Caco-2 (cell line): Measurements from ENCODE around the gene ORAI2. TPM values are rescaled to one million over a fixed set of nuclear protein-coding genes. Genes with fewer than 3 reads are reported as not detected.

Source experiments
- BruUV-seq: library from RNA; stranded (reverse); fragments of 400-500 nt; replicated peaks from 2 replicates; lab custom pipeline; 2021; lab: Mats Ljungman, UMichigan
- CTCF ChIA-PET: fragments of 300-600 bp; sonication (Branson Sonifier 250); formaldehyde crosslinking; loops from one replicate; lab custom pipeline; 2022; ENCODE audit warnings: antibody characterized with exemption; lab: Charles Lee
- POLR2A ChIA-PET: fragments of 300-600 bp; sonication (Branson Sonifier 250); formaldehyde crosslinking; loops from one replicate; lab custom pipeline; 2022; ENCODE audit warnings: antibody characterized with exemption; lab: Charles Lee
- DNase-seq, 2 experiments: peaks; one replicate each; pipeline versions ENCODE4 v3.0.0 to v3.0.0-alpha.2; 2020 to 2022
- H3K27me3 ChIP-seq: replicated peaks from 2 replicates; pipeline ENCODE4 v1.6.0; 2011; ENCODE audit warnings: low read length; ENCODE audit not compliant: control insufficient read depth, insufficient read depth
- H3K36me3 ChIP-seq: 2 replicates; pipeline ENCODE4 v1.5.1; 2011; ENCODE audit warnings: low read length; ENCODE audit not compliant: control insufficient read depth, insufficient read depth
- H3K4me1 ChIP-seq: fragments of 250-450 bp; sonication (Bioruptor Pico); 2 replicates; pipeline ENCODE4 v1.5.1; 2020; ENCODE audit warnings: mild to moderate bottlenecking
- H3K4me3 ChIP-seq: 2 replicates; pipeline ENCODE4 v1.5.1; 2011; ENCODE audit warnings: low read depth, mild to moderate bottlenecking, control low read depth, low read length
- H3K9me3 ChIP-seq: fragments of 250-450 bp; sonication (Bioruptor Pico); 2 replicates; pipeline ENCODE4 v1.5.1; 2020; ENCODE audit warnings: mild to moderate bottlenecking, moderate library complexity
- H3K27ac Mint-ChIP-seq: one replicate; pipeline ENCODE4 v1.8.0; 2022; ENCODE audit warnings: mixed read lengths; ENCODE audit not compliant: unreplicated experiment
- H3K27me3 Mint-ChIP-seq: one replicate; pipeline ENCODE4 v1.8.0; 2022; ENCODE audit warnings: mixed read lengths; ENCODE audit not compliant: insufficient read depth, unreplicated experiment
- H3K36me3 Mint-ChIP-seq: one replicate; pipeline ENCODE4 v1.8.0; 2022; ENCODE audit warnings: mild to moderate bottlenecking, mixed read lengths; ENCODE audit not compliant: insufficient read depth, unreplicated experiment
- H3K4me1 Mint-ChIP-seq: one replicate; pipeline ENCODE4 v1.8.0; 2022; ENCODE audit warnings: low read depth, mixed read lengths; ENCODE audit not compliant: unreplicated experiment
- H3K4me3 Mint-ChIP-seq: one replicate; pipeline ENCODE4 v1.8.0; 2022; ENCODE audit warnings: mild to moderate bottlenecking, moderate library complexity, mixed read lengths; ENCODE audit not compliant: unreplicated experiment
- H3K9me3 Mint-ChIP-seq: one replicate; pipeline ENCODE4 v1.8.0; 2022; ENCODE audit warnings: mixed read lengths; ENCODE audit not compliant: unreplicated experiment
- CTCF ChIP-seq, 2 experiments: fragments of 200-600 bp in 1 of 2; IDR thresholded peaks; 1 replicate in 1 of 2; 2 replicates in 1 of 2; pipeline versions ENCODE4 v1.5.1 to v1.8.0; 2011 to 2022; ENCODE audit warnings: antibody characterized with exemption in 1 of 2, control low read depth in 1 of 2, inconsistent platforms in 1 of 2, low read depth in 1 of 2, low read length in 1 of 2, mild to moderate bottlenecking in 1 of 2, moderate library complexity in 1 of 2; ENCODE audit not compliant: insufficient read depth in 1 of 2, severe bottlenecking in 1 of 2, unreplicated experiment in 1 of 2
- intact Hi-C: fragments of 100-400 bp; cut with micrococcal nuclease; formaldehyde crosslinking; loops from one replicate; pipeline ENCODE4 v1.10.0; 2022; ENCODE audit not compliant: unreplicated experiment
- total RNA-seq: library from RNA; stranded (reverse); gene quantifications from 2 replicates; pipeline ENCODE4 v1.2.3, GENCODE V29; 2022

ORAI2 gene
- total RNA-seq, 1 experiment from 2014 or later, result 20.2 TPM

- Histone ChIP-seq H3K4me3 (no peak overlapping the region), H3K9me3 (no peaks in the 10 kb centered on the region), H3K27me3 (no peaks in the 10 kb centered on the region), H3K4me1 (peaks cover 3% of the 10 kb centered on the region; the same call in 1 of the 2 replicates), H3K36me3 (peaks cover 4% of the 10 kb centered on the region)
- CTCF ChIA-PET, result no interaction called here
- H3K27ac Mint-ChIP-seq, result no peak overlapping the region
- no peak overlapping the region for H3K4me3 Mint-ChIP-seq
- no peak for DNase-seq
- intact Hi-C loops, result loop anchor here (10.0 kb wide), 1 partner anchor 171 kb away; the partner anchor contains the start of gene SH2B2
- no peaks in the 10 kb centered on the region for H3K27me3 Mint-ChIP-seq
- H3K36me3 Mint-ChIP-seq, result peaks cover 24% of the 10 kb centered on the region
- POLR2A ChIA-PET, result no interaction called here
- H3K9me3 Mint-ChIP-seq, result no peaks in the 10 kb centered on the region
- TF ChIP-seq CTCF (IDR thresholded peaks at IDR 0.05; ENCODE audit: insufficient read depth in 1 of 2, low read depth in 1 of 2, low read length in 1 of 2, severe bottlenecking in 1 of 2, unreplicated experiment in 1 of 2), result no peak
- H3K4me1 Mint-ChIP-seq, result no peaks in the 10 kb centered on the region
- BruUV-seq, result no TSS peak
Observed at GRCh38 chr7:102455596-102455995, 22.2 kb downstream of the ORAI2 start.

DNA sequence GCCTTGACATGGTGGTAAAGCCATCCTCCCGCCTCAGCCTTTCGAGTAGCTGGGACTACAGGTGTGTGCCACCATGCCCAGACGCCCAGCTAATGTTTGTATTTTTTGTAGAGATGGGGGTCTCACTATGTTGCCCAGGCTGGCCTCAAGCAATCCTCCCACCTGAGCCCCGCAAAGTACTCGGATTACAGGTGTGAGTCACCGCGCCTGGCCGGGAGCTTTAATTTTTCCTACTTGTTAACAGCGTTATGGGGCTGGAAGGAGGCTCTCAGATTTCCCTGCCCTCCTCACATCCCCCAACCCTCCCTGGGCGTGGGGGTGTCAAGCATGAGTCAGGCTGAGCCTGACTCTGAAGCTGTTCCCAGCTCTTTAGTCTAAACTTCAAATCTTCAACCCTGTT, 23.0 kb downstream of the ORAI2 start:
- CTCF ChIA-PET, result interaction anchor here (1.0 kb wide), 1 partner anchor 52 kb away, joined by 4 read pairs; no protein-coding TSS in a partner anchor
- POLR2A ChIA-PET, result no interaction called here

GRCh38 chr7:102457352-102457924, 24.1 kb downstream of the ORAI2 start:
- no peak overlapping the region for H3K4me3 ChIP-seq
- intact Hi-C loops, result loop anchor here (10.0 kb wide), 1 partner anchor 173 kb away; the partner anchor contains the start of gene SH2B2
- H3K4me1 ChIP-seq, result no peaks in the 10 kb centered on the region
- H3K4me1 Mint-ChIP-seq, result no peaks in the 10 kb centered on the region
- CTCF ChIA-PET, result interaction anchor here (1.0 kb wide), 1 partner anchor 53 kb away, joined by 4 read pairs; no protein-coding TSS in a partner anchor
- POLR2A ChIA-PET, result no interaction called here
- no peaks in the 10 kb centered on the region for H3K9me3 ChIP-seq
- H3K36me3 Mint-ChIP-seq, result peaks cover 32% of the 10 kb centered on the region
- H3K9me3 Mint-ChIP-seq, result no peaks in the 10 kb centered on the region
- no peaks in the 10 kb centered on the region for H3K27me3 Mint-ChIP-seq
- DNase-seq, result no peak
- TF ChIP-seq CTCF (IDR thresholded peaks at IDR 0.05; ENCODE audit: insufficient read depth in 1 of 2, low read depth in 1 of 2, low read length in 1 of 2, severe bottlenecking in 1 of 2, unreplicated experiment in 1 of 2), result no peak
- H3K36me3 ChIP-seq, result peaks cover 4% of the 10 kb centered on the region
- H3K27ac Mint-ChIP-seq, result no peak overlapping the region
- H3K4me3 Mint-ChIP-seq, result no peak overlapping the region
- BruUV-seq, result no TSS peak
- no peaks in the 10 kb centered on the region for H3K27me3 ChIP-seq

More for the DNA sequence above, 23.0 kb downstream of the ORAI2 start:
- Histone ChIP-seq H3K27me3 (no peaks in the 10 kb centered on the region), H3K9me3 (no peaks in the 10 kb centered on the region), H3K4me3 (no peak overlapping the region), H3K4me1 (peaks cover 3% of the 10 kb centered on the region; the same call in 1 of the 2 replicates), H3K36me3 (peaks cover 4% of the 10 kb centered on the region)
- no peak for DNase-seq
- intact Hi-C loops, result loop anchor here (10.0 kb wide), 1 partner anchor 172 kb away; the partner anchor contains the start of gene SH2B2
- Mint-ChIP-seq H3K36me3 (peaks cover 26% of the 10 kb centered on the region), H3K9me3 (no peaks in the 10 kb centered on the region), H3K4me3 (no peak overlapping the region), H3K4me1 (no peaks in the 10 kb centered on the region), H3K27me3 (no peaks in the 10 kb centered on the region), H3K27ac (no peak overlapping the region)
- no peak for TF ChIP-seq CTCF (IDR thresholded peaks at IDR 0.05; ENCODE audit: insufficient read depth in 1 of 2, low read depth in 1 of 2, low read length in 1 of 2, severe bottlenecking in 1 of 2, unreplicated experiment in 1 of 2)
- BruUV-seq, result no TSS peak
